ENCODE data around the gene NFIB. TPM values are rescaled to one million over a fixed set of nuclear protein-coding genes. Genes with fewer than 3 reads are reported as not detected.

Gene NFIB
- total and polyA plus RNA-seq, 2 of the 13 experiments (the other 11 are each of a cell fraction or from before 2014, with no cell fraction given) = 0.98 to 4.6 TPM

GRCh38 chr9:14180093-14180959 is 133.6 kb downstream of the NFIB start:
- no TSS peak for BruUV-seq (replicated peaks)
- no peak for FAIRE-seq
- TF ChIP-seq TFAP4 (IDR thresholded peaks at IDR 0.05; ENCODE audit: borderline replicate concordance, low read depth) (no peak), NFATC3 (CRISPR knock-in tag; IDR thresholded peaks at IDR 0.05) (no peak), HOMEZ (CRISPR knock-in tag; IDR thresholded peaks at IDR 0.05; ENCODE audit: low read depth) (no peak), CCDC6 (CRISPR knock-in tag; IDR thresholded peaks at IDR 0.05) (no peak)
- Histone ChIP-seq H3K4me1 (ENCODE audit: insufficient read depth, low read length) (peaks cover 16% of the 10 kb centered on the region), H3K36me3 (replicated peaks in 1 of 2; ENCODE audit: control insufficient read depth in 1 of 2, insufficient read depth in 2 of 2, low read length in 2 of 2) (no peaks in the 10 kb centered on the region), H3K79me2 (ENCODE audit: insufficient read depth, low read length) (no peaks in the 10 kb centered on the region), H4K20me1 (ENCODE audit: insufficient read depth, low read length) (no peaks in the 10 kb centered on the region), H3K9ac (ENCODE audit: insufficient read depth, low read depth, low read length) (no peak overlapping the region), H3K27me3 (ENCODE audit: control insufficient read depth in 1 of 2, insufficient read depth in 2 of 2, low read length in 2 of 2) (no peaks in the 10 kb centered on the region), H2AFZ (ENCODE audit: low read length) (no peak overlapping the region), H3K4me3 (replicated peaks in 1 of 3; ENCODE audit: insufficient read depth in 1 of 3, low read depth in 2 of 3, low read length in 3 of 3) (no peak overlapping the region), H3K4me2 (ENCODE audit: low read depth, low read length) (no peak overlapping the region), H3K27ac (ENCODE audit: extremely low read length, insufficient read depth, low read length) (no peak overlapping the region), H3K9me3 (ENCODE audit: low read length) (no peaks in the 10 kb centered on the region)
- 55% methylated on average over 11 of the region's 11 CpGs for WGBS (ENCODE audit: low lambda C conversion rate)
- ChIA-PET POLR2A (no interaction called here), CTCF (ENCODE audit: low intra/inter-chr PET ratio, low total read pairs) (no interaction called here)
- in situ Hi-C loops (cut with HindIII; ENCODE audit: extremely low pct_ligation_motif_present, low pct_unique_long_range_greater_than_20kb) = no loop called here
- no peak for DNase-seq (ENCODE audit: low spot score)
- intact Hi-C loops (cut with micrococcal nuclease; ENCODE audit: unreplicated experiment) = no loop called here
- ATAC-seq = no peak

- Histone ChIP-seq H3K79me2 (ENCODE audit: insufficient read depth, low read length) (no peaks in the 10 kb centered on the region), H3K4me2 (ENCODE audit: low read depth, low read length) (no peak overlapping the region), H3K27me3 (ENCODE audit: control insufficient read depth in 1 of 2, insufficient read depth in 2 of 2, low read length in 2 of 2) (no peaks in the 10 kb centered on the region), H3K27ac (ENCODE audit: extremely low read length, insufficient read depth, low read length) (no peak overlapping the region), H3K9ac (ENCODE audit: insufficient read depth, low read depth, low read length) (no peak overlapping the region), H2AFZ (ENCODE audit: low read length) (no peak overlapping the region), H4K20me1 (ENCODE audit: insufficient read depth, low read length) (no peaks in the 10 kb centered on the region), H3K9me3 (ENCODE audit: low read length) (no peaks in the 10 kb centered on the region), H3K4me3 (replicated peaks in 1 of 3; ENCODE audit: insufficient read depth in 1 of 3, low read depth in 2 of 3, low read length in 3 of 3) (no peak overlapping the region), H3K36me3 (replicated peaks in 1 of 2; ENCODE audit: control insufficient read depth in 1 of 2, insufficient read depth in 2 of 2, low read length in 2 of 2) (no peaks in the 10 kb centered on the region), H3K4me1 (ENCODE audit: insufficient read depth, low read length) (peaks cover 16% of the 10 kb centered on the region)
- 43% methylated on average over 3 of the region's 3 CpGs for WGBS (ENCODE audit: low lambda C conversion rate)
- peak; percentile 56 for DNase-seq (ENCODE audit: low spot score)
- BruUV-seq (replicated peaks) = no TSS peak
- in situ Hi-C loops (cut with HindIII; ENCODE audit: extremely low pct_ligation_motif_present, low pct_unique_long_range_greater_than_20kb) (no loop called here), intact Hi-C loops (cut with micrococcal nuclease; ENCODE audit: unreplicated experiment) (no loop called here)
- no peak for ATAC-seq
- FAIRE-seq = no peak
- ChIA-PET POLR2A (no interaction called here), CTCF (ENCODE audit: low intra/inter-chr PET ratio, low total read pairs) (no interaction called here)
- TF ChIP-seq YEATS4 (CRISPR knock-in tag; IDR thresholded peaks at IDR 0.05; ENCODE audit: borderline replicate concordance) (no peak), SOX13 (IDR thresholded peaks at IDR 0.05) (no peak), SOX13 (CRISPR knock-in tag; conservative IDR thresholded peaks at IDR 0.05 in 1 of 2, IDR thresholded peaks at IDR 0.05 in 1 of 2) (peak in 1 of 2 experiments; percentile 81; a peak in 2 of 4 replicates), SOX5 (CRISPR knock-in tag; IDR thresholded peaks at IDR 0.05; ENCODE audit: borderline replicate concordance) (peak; percentile 76), SOX6 (IDR thresholded peaks at IDR 0.05) (no peak), SOX6 (CRISPR knock-in tag; IDR thresholded peaks at IDR 0.05) (peak; percentile 33; the same call in 1 of the 2 replicates), TBX3 (IDR thresholded peaks at IDR 0.05; ENCODE audit: borderline replicate concordance) (no peak), ZNF577 (CRISPR knock-in tag; IDR thresholded peaks at IDR 0.05; ENCODE audit: borderline replicate concordance, low read depth) (no peak)
Observed at GRCh38 chr9:14179449-14179848, 134.5 kb downstream of the NFIB start.

Measured in HepG2 (cell line).